ENCODE measurements around the gene MAB21L4.

DNA sequence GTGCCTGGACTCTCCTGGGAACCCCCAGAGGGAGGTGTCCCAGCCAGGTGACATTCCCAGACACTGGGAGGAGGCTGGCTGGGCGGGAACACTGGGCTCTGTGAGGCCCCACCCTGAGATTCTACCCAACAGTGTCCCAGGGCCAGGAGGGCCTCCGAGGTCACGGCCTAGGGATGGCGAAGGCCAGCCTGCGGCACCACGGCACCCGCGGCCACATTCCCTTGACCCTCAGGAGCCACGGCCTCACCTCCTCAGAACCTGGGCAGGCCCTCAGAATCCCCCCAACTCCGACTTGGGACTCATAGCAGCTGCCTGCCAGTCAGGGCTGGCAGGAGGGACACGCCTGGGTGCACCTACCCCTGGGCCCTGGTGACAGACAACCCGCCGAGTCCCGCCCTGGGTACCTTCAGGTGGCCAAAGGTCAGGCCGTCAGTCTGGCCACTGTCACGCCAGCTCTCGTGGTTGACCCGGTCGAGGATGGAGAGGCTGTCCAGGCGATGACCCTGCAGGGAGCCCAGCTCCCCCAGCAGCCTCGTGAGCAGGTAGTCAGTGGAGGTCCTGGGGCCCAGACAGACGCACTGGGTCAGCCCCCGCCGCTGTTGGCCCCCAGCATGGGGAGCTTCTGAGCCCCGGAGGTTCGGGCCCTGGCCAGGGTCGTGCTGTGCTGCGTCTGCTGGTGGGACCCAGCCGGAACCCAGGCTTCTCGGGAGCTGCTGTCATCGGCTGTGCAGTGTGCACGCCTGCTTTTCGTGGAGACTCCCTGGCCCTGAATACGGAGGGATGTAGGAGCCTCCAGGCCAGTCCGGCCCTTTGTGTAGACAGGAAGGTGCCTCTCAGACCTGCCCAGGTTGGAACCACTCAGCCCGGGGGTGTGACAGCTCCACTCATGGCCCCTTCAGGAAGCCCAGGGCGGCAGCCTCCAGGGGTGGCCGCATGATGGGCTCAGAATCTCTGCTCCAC lies 6.1 kb downstream of the MAB21L4 start:
- TF ChIP-seq POLR2A (IDR thresholded peaks at IDR 0.05) = no peak
- TF ChIP-seq, protein P1, sequence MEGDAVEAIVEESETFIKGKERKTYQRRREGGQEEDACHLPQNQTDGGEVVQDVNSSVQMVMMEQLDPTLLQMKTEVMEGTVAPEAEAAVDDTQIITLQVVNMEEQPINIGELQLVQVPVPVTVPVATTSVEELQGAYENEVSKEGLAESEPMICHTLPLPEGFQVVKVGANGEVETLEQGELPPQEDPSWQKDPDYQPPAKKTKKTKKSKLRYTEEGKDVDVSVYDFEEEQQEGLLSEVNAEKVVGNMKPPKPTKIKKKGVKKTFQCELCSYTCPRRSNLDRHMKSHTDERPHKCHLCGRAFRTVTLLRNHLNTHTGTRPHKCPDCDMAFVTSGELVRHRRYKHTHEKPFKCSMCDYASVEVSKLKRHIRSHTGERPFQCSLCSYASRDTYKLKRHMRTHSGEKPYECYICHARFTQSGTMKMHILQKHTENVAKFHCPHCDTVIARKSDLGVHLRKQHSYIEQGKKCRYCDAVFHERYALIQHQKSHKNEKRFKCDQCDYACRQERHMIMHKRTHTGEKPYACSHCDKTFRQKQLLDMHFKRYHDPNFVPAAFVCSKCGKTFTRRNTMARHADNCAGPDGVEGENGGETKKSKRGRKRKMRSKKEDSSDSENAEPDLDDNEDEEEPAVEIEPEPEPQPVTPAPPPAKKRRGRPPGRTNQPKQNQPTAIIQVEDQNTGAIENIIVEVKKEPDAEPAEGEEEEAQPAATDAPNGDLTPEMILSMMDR (IDR thresholded peaks at IDR 0.05) = no peak
- TF ChIP-seq EP300 (IDR thresholded peaks at IDR 0.05; ENCODE audit: low read depth) = no peak
- no peak for TF ChIP-seq POLR2AphosphoS5 (IDR thresholded peaks at IDR 0.05)

Data from transverse colon (tissue), 4 donors.